Colonic mucosa (tissue), 4 donors: Measurements from ENCODE around the gene MRGPRG. TPM values are rescaled to one million over a fixed set of nuclear protein-coding genes. Genes with fewer than 3 reads are reported as not detected.

Source experiments
- DNase-seq: peaks from one replicate; pipeline ENCODE4 v3.0.0-alpha.2; 2020
- H3K27ac ChIP-seq: fragments of 200-600 bp; one replicate; pipeline ENCODE4 v1.8.0; 2021
- H3K27me3 ChIP-seq: fragments of 200-600 bp; one replicate; pipeline ENCODE4 v1.8.0; 2021
- H3K36me3 ChIP-seq: fragments of 200-600 bp; one replicate; pipeline ENCODE4 v1.8.0; 2021
- H3K4me1 ChIP-seq: fragments of 200-600 bp; one replicate; pipeline ENCODE4 v1.8.0; 2021; ENCODE audit warnings: mild to moderate bottlenecking
- H3K4me3 ChIP-seq: fragments of 200-600 bp; one replicate; pipeline ENCODE4 v1.8.0; 2021
- H3K9ac ChIP-seq, 2 donors: one replicate each; pipeline ENCODE4 v1.7.0; 2013; ENCODE audit warnings: control low read depth in 2 of 2, low read depth in 2 of 2, low read length in 2 of 2
- H3K9me3 ChIP-seq: fragments of 200-600 bp; one replicate; pipeline ENCODE4 v1.8.0; 2021
- intact Hi-C: fragments of 100-400 bp; cut with DNase I; formaldehyde crosslinking; loops from one replicate; pipeline ENCODE4 v1.14.1; 2022
- total RNA-seq, 2 donors: library from RNA; stranded (reverse); fragmentation: NEBNext Ultra II Directional in 1 of 2; extraction: Animal tissue kit (Norgen Biotek cat#: 25700) in 1 of 2; gene quantifications; one replicate each; pipeline ENCODE4 v1.2.1, GENCODE V29; 2021
- TF ChIP-seq, protein P1 (sequence below): fragments of 200-600 bp; IDR thresholded peaks from one replicate; pipeline ENCODE4 v1.8.0; 2022; ENCODE audit warnings: antibody characterized with exemption, mild to moderate bottlenecking
- donor health status: healthy.
- donor health status: DM: no; HTN: no; CAD: no.
- donor health status: DM: no; HTN: no; CAD: no.

MRGPRG gene
- total RNA-seq, 2 donors from 2014 or later, result not detected

DNA sequence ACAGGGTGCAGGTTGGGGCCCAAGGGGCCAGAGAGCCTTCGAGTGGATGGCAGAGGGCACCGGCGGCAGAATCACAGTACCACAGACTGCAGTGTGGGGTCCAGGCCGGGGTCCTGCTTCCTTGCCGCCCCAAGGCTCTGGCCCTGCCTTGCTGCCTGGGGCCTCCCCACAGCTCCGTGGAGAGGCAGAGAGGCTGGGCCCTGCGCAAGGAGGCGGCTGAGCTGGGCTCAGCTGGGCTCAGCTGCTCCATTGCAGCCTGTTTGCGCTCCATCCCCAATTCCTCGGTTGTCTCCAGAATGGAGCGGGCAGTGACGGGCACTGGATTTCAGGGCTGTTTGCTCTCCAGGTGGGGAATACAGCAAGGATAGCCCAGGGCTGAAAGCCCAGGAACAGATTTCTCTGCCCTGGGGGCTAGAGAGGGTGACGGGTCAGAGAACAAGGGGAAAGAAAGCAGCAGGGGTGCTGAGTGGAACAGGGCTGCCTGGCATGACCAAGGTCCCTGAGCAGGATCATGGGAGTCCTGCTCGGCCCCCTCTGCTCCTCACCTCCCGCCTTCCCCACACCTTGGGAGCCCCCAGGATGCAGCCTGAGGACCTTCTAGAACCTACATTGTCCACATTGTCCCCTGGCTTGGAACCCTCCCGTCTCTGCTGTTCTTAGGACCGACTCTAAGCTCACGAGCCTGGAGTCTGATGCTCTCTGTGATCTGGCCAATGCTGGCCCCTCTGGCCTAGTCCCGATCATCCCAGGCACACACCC lies 18.9 kb downstream of the MRGPRG start:
- intact Hi-C loops, result no loop called here
- no peak for DNase-seq
- H3K9ac ChIP-seq, result no peak overlapping the region
- no peaks in the 10 kb centered on the region for H3K4me1 ChIP-seq
- no peak overlapping the region for H3K4me3 ChIP-seq
- no peaks in the 10 kb centered on the region for H3K9me3 ChIP-seq
- H3K27ac ChIP-seq, result no peak overlapping the region
- TF ChIP-seq, protein P1, sequence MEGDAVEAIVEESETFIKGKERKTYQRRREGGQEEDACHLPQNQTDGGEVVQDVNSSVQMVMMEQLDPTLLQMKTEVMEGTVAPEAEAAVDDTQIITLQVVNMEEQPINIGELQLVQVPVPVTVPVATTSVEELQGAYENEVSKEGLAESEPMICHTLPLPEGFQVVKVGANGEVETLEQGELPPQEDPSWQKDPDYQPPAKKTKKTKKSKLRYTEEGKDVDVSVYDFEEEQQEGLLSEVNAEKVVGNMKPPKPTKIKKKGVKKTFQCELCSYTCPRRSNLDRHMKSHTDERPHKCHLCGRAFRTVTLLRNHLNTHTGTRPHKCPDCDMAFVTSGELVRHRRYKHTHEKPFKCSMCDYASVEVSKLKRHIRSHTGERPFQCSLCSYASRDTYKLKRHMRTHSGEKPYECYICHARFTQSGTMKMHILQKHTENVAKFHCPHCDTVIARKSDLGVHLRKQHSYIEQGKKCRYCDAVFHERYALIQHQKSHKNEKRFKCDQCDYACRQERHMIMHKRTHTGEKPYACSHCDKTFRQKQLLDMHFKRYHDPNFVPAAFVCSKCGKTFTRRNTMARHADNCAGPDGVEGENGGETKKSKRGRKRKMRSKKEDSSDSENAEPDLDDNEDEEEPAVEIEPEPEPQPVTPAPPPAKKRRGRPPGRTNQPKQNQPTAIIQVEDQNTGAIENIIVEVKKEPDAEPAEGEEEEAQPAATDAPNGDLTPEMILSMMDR, result no peak
- H3K36me3 ChIP-seq, result no peaks in the 10 kb centered on the region
- peaks cover 17% of the 10 kb centered on the region for H3K27me3 ChIP-seq

DNA sequence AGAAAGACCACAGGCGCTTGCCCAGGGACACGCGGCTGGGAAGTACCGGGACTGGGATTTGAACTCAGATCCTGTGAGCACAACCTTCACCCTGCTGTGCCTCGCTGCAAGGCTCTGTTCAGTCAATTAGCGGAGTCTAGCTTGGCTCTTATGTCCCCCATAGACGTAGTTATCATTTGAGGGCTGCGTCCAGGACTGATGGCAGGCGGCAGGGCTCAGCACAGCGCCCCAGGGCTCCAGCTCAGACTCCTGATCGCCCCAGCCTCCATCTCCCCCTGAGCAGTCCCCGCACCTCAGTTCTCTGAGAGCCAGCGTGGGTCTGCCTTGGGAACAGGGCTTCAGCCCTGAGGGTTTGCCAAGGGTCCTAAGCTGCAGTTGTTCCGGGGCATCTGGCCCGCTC lies 19.8 kb downstream of the MRGPRG start:
- H3K36me3 ChIP-seq, result no peaks in the 10 kb centered on the region
- no peak for DNase-seq
- TF ChIP-seq, protein P1, result no peak
- peaks cover 16% of the 10 kb centered on the region for H3K27me3 ChIP-seq
- H3K9ac ChIP-seq, result no peak overlapping the region
- H3K9me3 ChIP-seq, result no peaks in the 10 kb centered on the region
- H3K27ac ChIP-seq, result no peak overlapping the region
- no peaks in the 10 kb centered on the region for H3K4me1 ChIP-seq
- intact Hi-C loops, result no loop called here
- H3K4me3 ChIP-seq, result no peak overlapping the region

DNA sequence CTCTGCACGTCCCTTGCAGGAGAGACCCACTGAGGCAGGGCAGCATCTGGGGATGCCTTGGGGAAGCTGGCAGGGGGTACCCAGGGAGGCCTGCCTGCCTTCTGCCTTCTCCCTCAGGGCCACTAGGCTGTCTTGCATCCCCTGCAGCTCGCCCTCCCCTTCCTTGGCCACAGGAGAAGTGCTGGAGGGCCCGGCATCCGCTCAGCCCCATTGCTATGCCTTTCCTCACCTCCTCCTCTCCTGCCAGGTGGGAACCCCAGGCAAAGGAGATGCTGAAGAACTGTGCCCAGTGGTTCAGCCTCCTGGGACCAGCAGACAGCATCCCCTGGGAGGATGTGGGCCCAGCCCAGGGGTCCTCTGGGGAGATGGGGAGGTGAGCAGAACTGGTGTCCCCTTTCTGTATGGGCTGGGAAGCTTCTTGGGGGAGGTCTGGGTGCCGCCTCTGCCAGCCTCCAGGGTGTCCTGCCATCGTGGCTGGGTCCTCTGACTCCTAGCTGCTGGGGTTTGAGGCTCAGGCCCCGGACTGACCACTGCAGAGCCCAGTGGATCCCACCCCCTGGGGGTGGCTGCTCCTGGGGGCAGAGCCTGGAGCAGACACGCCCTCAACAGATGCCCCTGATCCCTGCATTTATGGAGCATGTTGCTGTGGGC lies 20.6 kb downstream of the MRGPRG start:
- H3K9ac ChIP-seq, result no peak overlapping the region
- intact Hi-C loops, result no loop called here
- no peak for DNase-seq
- peaks cover 7% of the 10 kb centered on the region for H3K27me3 ChIP-seq
- TF ChIP-seq, protein P1, result no peak
- no peak overlapping the region for H3K4me3 ChIP-seq
- no peaks in the 10 kb centered on the region for H3K4me1 ChIP-seq
- no peaks in the 10 kb centered on the region for H3K36me3 ChIP-seq
- H3K27ac ChIP-seq, result no peak overlapping the region
- no peaks in the 10 kb centered on the region for H3K9me3 ChIP-seq

DNA sequence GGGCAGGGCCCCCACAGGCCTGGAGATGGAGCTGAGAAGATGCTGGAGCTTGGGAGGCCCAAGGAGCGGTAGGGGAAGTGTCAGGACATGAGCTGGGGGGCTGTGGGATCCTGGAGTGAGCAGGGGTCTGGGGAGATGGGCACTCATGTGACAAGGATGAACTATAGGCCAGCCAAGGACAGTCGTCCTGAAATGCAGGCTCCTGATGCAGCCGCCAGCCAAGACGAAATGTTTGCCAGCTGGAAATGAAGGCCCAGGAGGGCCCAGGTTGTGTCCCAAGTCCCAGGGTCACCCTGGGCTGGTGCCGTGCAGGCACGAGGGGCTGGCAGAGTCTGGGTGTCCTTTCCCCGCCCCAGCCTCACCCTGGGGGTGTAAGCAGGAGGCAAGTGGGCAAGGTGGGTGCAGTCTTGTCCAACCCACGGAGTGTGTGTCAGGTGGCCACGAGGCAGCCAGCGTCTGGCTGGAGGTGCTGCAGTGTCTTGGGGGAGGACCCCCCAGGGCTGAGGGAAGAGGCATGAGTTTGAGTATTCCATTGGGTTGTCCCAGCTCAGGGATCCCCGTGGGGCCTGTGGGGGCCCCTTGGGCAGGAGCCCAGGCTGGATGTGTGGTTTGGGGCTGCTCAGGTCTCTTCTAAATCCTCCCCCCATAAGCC lies 21.4 kb downstream of the MRGPRG start:
- TF ChIP-seq, protein P1, result no peak

DNA sequence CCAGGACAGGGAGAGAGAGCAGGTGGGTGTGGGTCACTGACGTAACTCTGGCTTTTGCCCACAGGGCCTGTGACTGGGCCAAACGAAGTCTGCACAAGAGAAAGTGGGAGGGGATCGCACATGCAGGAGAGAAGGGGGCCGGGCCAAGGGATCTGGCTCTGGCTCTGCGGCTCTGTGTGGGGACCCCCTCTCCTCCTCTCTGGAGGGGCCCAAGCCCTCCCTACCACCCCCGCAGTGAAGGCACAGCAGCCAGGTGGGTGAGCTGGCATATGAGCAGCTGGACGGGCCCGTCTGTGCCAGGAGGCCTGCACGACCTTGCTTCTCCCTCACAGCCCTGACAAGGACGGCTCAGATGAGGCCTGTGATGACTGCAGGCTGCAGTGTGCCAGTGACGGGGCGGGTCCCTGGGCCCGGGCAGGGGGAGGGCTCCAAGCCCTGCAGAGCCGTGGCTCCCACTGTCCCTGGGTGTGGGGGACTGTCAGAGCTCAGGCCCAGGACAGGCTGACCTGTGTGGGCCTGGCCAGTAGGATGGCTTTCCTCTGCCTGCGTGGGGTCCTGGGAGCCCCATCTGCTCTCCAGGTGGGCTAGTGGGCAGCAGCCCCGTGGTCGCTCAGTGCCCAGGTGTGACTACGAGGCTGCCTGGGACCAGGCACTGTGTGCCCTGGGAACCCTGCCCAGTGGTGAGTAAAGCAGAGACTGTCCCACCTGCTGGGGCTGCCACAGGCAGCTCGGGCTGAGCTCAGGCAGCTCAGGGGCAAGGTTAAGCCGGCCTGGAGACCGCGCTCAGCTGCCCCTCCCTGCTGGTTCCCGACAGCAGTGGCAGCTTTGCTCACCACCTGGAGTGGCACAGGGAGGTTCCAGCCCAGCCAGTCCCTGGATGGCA lies 22.2 kb downstream of the MRGPRG start:
- H3K27ac ChIP-seq, result no peak overlapping the region
- H3K4me1 ChIP-seq, result no peaks in the 10 kb centered on the region
- H3K9me3 ChIP-seq, result no peaks in the 10 kb centered on the region
- TF ChIP-seq, protein P1, result no peak
- intact Hi-C loops, result no loop called here
- H3K27me3 ChIP-seq, result no peaks in the 10 kb centered on the region
- H3K36me3 ChIP-seq, result no peaks in the 10 kb centered on the region
- no peak overlapping the region for H3K9ac ChIP-seq
- no peak for DNase-seq
- H3K4me3 ChIP-seq, result no peak overlapping the region

More for the DNA sequence above, 21.4 kb downstream of the MRGPRG start:
- intact Hi-C loops, result no loop called here
- Histone ChIP-seq H3K4me3 (no peak overlapping the region), H3K27ac (no peak overlapping the region), H3K4me1 (no peaks in the 10 kb centered on the region), H3K9ac (no peak overlapping the region), H3K36me3 (no peaks in the 10 kb centered on the region), H3K9me3 (no peaks in the 10 kb centered on the region), H3K27me3 (no peaks in the 10 kb centered on the region)
- no peak for DNase-seq
